HUES64 (cell line): ENCODE measurements around the gene CPLX1.
"Not testable (repeated sequence)": the region's sequence is repeated elsewhere in the genome, so short reads cannot be mapped to it uniquely, and the experiment has no call there.

Source experiments
- H3K27ac ChIP-seq: 2 replicates; pipeline ENCODE4 v1.7.0; 2013; ENCODE audit warnings: low read depth, low read length, inconsistent platforms
- H3K27me3 ChIP-seq: 2 replicates; pipeline ENCODE4 v1.6.1; 2013; ENCODE audit warnings: mild to moderate bottlenecking, low read length; ENCODE audit not compliant: insufficient read depth
- H3K36me3 ChIP-seq: 2 replicates; pipeline ENCODE4 v1.6.1; 2013; ENCODE audit warnings: mild to moderate bottlenecking, low read length; ENCODE audit not compliant: insufficient read depth
- H3K4me1 ChIP-seq: 2 replicates; pipeline ENCODE4 v1.6.1; 2013; ENCODE audit warnings: mild to moderate bottlenecking, low read length, moderate library complexity; ENCODE audit not compliant: insufficient read depth
- H3K4me3 ChIP-seq: 2 replicates; pipeline ENCODE4 v1.5.1; 2013; ENCODE audit warnings: mild to moderate bottlenecking, low read length, moderate library complexity
- H3K9ac ChIP-seq: 2 replicates; pipeline ENCODE4 v1.6.1; 2013; ENCODE audit warnings: mild to moderate bottlenecking, low read depth, low read length
- H3K9me3 ChIP-seq: 2 replicates; pipeline ENCODE4 v1.6.1; 2013; ENCODE audit warnings: low read depth, low read length; ENCODE audit not compliant: insufficient read depth
- WGBS: fragments of 150-250, 120-280 bp; methylation state at CpG from one replicate; pipeline ENCODE4 v1.1.7; 2013; ENCODE audit warnings: missing lambda C conversion rate; 5-methylcytosine and 5-hydroxymethylcytosine counted together

CPLX1 gene

DNA sequence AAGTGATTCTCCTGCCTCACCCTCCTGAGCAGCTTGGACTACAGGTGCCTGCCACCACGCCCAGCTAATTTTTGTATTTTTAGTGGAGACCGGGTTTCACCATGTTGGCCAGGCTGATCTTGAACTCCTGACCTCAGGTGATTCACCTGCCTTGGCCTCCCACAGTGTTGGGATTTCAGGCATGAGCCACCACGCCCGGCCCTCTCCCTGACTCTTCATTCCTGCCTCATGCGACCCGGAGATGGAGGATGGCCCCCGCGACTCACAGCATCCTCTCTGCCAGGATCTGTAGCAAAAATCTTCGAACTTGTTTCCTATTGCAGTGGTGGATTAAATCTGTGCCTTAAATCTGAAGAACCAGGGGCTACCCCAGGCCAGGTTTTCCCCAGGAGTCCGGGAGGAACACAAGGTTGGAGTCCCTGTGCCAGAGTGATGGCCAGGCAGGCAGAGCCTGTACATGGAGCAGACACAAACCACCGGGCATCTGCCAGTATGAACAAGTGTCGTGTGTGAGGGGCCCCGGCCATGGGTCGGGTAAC, 11.5 kb downstream of the CPLX1 start:
- Histone ChIP-seq H3K36me3 (no peaks in the 10 kb centered on the region), H3K9me3 (no peaks in the 10 kb centered on the region), H3K4me1 (no peaks in the 10 kb centered on the region), H3K4me3 (no peak overlapping the region), H3K9ac (no peak overlapping the region), H3K27ac (no peak overlapping the region), H3K27me3 (peaks cover 92% of the 10 kb centered on the region)
- 85% methylated on average over 14 of the region's 14 CpGs for WGBS

DNA sequence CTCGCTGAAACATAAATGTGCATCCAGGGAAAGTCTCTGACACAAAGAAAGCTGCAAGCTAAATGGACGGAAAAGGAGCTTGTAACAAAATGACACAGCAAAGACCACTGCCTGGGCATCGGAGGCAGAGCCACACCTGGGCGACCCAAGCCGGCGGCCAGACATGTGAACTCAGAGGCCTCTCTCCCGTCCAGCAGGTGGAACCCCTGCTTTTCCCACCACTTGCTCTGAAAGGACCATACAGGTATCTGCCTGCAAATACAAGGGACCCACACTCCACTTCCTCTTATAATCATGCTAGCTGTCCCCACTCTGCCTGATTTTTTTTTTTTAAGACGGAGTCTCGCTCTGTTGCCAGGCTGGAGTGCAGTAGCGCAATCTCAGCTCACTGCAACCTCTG, 12.0 kb downstream of the CPLX1 start:
- WGBS: 69% methylated on average over 10 of the region's 10 CpGs
- H3K27ac ChIP-seq: no peak overlapping the region
- no peaks in the 10 kb centered on the region for H3K36me3 ChIP-seq
- H3K4me3 ChIP-seq: no peak overlapping the region
- H3K9ac ChIP-seq: no peak overlapping the region
- H3K9me3 ChIP-seq: no peaks in the 10 kb centered on the region
- peaks cover 92% of the 10 kb centered on the region for H3K27me3 ChIP-seq
- H3K4me1 ChIP-seq: no peaks in the 10 kb centered on the region

- Histone ChIP-seq H3K4me3 (no peak overlapping the region), H3K27ac (no peak overlapping the region), H3K4me1 (no peaks in the 10 kb centered on the region), H3K27me3 (peaks cover 86% of the 10 kb centered on the region), H3K9ac (no peak overlapping the region), H3K36me3 (no peaks in the 10 kb centered on the region), H3K9me3 (no peaks in the 10 kb centered on the region; the same call in 1 of the 2 replicates)
- 91% methylated on average over 30 of the region's 30 CpGs for WGBS
Observed at GRCh38 chr4:808860-809570, 16.9 kb downstream of the CPLX1 start.

DNA sequence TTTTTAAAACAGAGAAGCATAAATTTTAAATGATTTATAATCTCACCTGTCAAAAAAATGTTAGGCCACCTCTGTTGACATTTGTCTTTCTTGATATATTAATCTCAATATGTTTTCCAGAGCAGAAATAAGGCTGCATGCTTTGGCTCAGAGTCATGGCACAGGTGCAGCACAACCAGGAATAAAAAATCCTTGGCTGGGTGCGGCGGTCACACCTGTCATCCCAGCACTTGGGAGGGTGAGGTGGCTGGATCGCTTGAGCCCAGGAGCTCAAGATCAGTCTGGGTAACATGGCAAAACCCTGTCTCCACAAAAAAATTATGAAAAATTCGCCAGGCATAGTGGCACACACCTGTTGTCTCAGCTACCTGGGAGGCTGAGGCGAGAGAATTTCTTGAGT, 18.1 kb downstream of the CPLX1 start:
- Histone ChIP-seq H3K4me3 (no peak overlapping the region), H3K4me1 (no peaks in the 10 kb centered on the region), H3K27ac (no peak overlapping the region), H3K9me3 (no peaks in the 10 kb centered on the region; the same call in 1 of the 2 replicates), H3K27me3 (peaks cover 79% of the 10 kb centered on the region), H3K9ac (no peak overlapping the region), H3K36me3 (no peaks in the 10 kb centered on the region)
- 82% methylated on average over 5 of the region's 5 CpGs for WGBS

- not testable (repeated sequence) for H3K9me3 ChIP-seq, H3K36me3 ChIP-seq, H3K4me3 ChIP-seq, H3K4me1 ChIP-seq, H3K9ac ChIP-seq, H3K27ac ChIP-seq
- 98% methylated on average over 2 of the region's 4 CpGs for WGBS
- H3K27me3 ChIP-seq: peaks cover 74% of the 10 kb centered on the region
Observed at GRCh38 chr4:806979-807378, 18.9 kb downstream of the CPLX1 start.

GRCh38 chr4:804804-805203, 21.1 kb downstream of the CPLX1 start:
- Histone ChIP-seq H3K36me3 (no peaks in the 10 kb centered on the region), H3K4me3 (no peak overlapping the region), H3K27ac (no peak overlapping the region), H3K9ac (no peak overlapping the region), H3K4me1 (no peaks in the 10 kb centered on the region), H3K27me3 (peaks cover 65% of the 10 kb centered on the region), H3K9me3 (no peaks in the 10 kb centered on the region; the same call in 1 of the 2 replicates)
- WGBS: 95% methylated on average over 44 of the region's 44 CpGs

GRCh38 chr4:803884-804283, 22.0 kb downstream of the CPLX1 start:
- Histone ChIP-seq H3K27me3 (peaks cover 61% of the 10 kb centered on the region), H3K9me3 (no peaks in the 10 kb centered on the region; the same call in 1 of the 2 replicates), H3K4me3 (no peak overlapping the region), H3K36me3 (no peaks in the 10 kb centered on the region), H3K9ac (no peak overlapping the region), H3K27ac (no peak overlapping the region), H3K4me1 (no peaks in the 10 kb centered on the region)
- WGBS: 93% methylated on average over 12 of the region's 13 CpGs

DNA sequence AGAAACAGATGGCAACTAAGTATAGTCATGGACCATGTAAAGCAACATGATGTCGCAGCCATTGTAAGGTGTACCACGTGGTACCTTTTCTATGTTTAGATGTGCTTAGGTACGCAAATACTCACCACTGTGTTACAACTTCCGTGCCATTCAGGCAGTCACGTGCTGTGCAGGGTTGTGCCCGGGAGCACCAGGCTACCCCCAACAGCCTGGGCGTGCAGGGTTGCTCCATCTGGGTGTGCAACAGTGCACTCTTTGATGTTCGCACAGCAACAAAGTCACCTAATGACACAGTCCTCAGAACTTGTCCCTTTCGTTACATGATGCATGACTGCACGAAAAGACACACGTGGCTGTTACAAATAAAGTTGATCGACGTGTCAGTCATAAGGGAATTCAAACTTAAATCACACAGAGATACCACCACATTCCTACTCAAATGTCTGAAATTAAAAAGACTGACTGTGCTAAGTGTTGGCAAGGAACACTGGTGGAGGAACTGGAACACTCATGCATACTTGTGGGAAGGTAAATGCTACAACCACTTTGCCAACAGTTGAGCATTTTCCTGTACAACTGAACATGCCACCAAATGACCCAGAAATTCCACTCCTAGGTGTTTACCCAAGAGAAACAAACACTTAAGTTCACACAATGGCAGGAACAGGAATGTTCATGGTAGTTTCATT, 24.3 kb downstream of the CPLX1 start:
- WGBS: 93% methylated on average over 13 of the region's 13 CpGs
- H3K36me3 ChIP-seq: no peaks in the 10 kb centered on the region
- no peaks in the 10 kb centered on the region for H3K4me1 ChIP-seq
- H3K27me3 ChIP-seq: peaks cover 52% of the 10 kb centered on the region
- no peak overlapping the region for H3K9ac ChIP-seq
- H3K27ac ChIP-seq: no peak overlapping the region
- no peaks in the 10 kb centered on the region; the same call in 1 of the 2 replicates for H3K9me3 ChIP-seq
- no peak overlapping the region for H3K4me3 ChIP-seq

- WGBS: 85% methylated on average over 4 of the region's 4 CpGs
- Histone ChIP-seq H3K4me1 (peaks cover 7% of the 10 kb centered on the region), H3K27me3 (peaks cover 72% of the 10 kb centered on the region)
Observed at GRCh38 chr4:797066-797465, 28.9 kb downstream of the CPLX1 start.

GRCh38 chr4:796206-796605, 29.7 kb downstream of the CPLX1 start:
- H3K36me3 ChIP-seq: no peaks in the 10 kb centered on the region
- peaks cover 7% of the 10 kb centered on the region for H3K4me1 ChIP-seq
- no peak overlapping the region for H3K9ac ChIP-seq
- no peak overlapping the region for H3K4me3 ChIP-seq
- H3K27ac ChIP-seq: no peak overlapping the region
- WGBS: 85% methylated on average over 17 of the region's 17 CpGs
- H3K27me3 ChIP-seq: peaks cover 71% of the 10 kb centered on the region
- H3K9me3 ChIP-seq: no peaks in the 10 kb centered on the region

More at GRCh38 chr4:797066-797465, 28.9 kb downstream of the CPLX1 start:
- Histone ChIP-seq H3K9me3 (no peaks in the 10 kb centered on the region), H3K27ac (no peak overlapping the region), H3K9ac (no peak overlapping the region), H3K36me3 (no peaks in the 10 kb centered on the region), H3K4me3 (no peak overlapping the region)

- H3K36me3 ChIP-seq: no peaks in the 10 kb centered on the region
- peak overlapping the region; percentile 42 for H3K4me3 ChIP-seq
- peaks cover 73% of the 10 kb centered on the region for H3K27me3 ChIP-seq
- no peaks in the 10 kb centered on the region for H3K9me3 ChIP-seq
- 37% methylated on average over 11 of the region's 20 CpGs for WGBS
- H3K4me1 ChIP-seq: peaks cover 7% of the 10 kb centered on the region
- H3K9ac ChIP-seq: no peak overlapping the region
- H3K27ac ChIP-seq: no peak overlapping the region
Observed at GRCh38 chr4:795726-796119, 30.2 kb downstream of the CPLX1 start.
